Measurements from ENCODE around the gene ZCCHC17.

The ZCCHC17 gene

DNA sequence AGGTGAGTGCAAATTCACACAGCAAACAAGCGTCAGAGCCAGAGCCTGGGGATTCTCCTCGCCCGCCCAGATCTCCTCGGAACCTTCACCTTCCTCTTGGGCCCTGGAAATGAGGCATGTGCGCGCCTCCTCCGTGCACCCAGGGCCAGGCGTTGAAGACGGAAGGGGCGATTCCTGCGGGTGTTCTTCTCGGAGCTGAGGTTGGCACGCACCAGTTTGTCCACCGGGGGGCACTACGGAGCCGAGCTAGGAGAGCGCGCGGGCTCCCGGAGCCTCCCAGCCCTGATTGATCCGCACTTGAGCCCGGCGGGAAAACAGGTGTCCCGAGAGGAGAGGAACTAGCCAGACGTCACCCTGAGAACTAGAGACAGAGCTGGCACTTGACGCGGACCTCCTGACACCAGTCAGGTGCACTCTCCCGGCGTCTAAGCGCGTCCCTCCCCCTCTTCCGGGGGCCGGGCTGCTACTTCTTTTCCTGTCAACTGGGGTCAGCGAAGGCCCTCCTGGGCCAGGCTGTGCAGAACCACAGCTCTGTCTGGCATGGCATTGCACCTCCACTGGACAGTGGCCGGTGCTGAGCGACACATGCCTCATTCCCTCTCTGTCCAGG, 97.9 kb downstream of the ZCCHC17 start:
- DNase-seq (ENCODE audit: low read depth): peak; percentile 64

DNA sequence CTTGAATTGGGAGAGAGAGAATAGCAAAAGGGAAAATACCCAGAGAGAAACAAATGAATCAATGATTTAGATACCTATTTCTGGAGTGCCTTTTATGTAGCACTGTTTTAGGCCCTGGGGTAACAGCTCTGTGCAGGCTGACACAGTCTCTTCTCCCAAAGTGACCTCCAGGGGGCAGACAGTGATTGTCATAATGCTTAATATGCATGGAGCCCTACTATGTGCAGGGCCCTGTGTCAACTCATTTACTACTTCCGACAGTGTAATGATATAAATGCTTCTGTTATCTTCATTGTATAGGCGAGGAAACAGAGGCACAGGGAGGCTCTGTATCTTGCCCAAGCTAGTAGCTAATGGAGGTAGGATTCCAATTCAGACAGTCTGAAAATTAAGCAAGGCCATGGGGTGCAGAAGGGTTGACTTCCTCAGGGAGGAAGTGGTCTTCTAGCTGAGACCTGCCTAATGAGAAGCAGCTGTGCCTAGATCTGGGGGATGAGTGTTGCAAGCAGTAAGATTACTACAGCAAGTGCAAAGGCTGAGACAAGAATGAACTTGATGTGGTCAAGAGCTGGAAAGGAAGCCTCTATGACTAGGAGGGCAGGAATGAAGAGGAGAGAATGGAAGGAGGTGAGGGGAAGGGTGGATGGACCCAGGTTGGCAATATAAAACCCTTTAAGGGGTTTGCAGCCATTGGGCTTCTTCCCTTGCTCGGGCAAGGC, 100.0 kb downstream of the ZCCHC17 start:
- DNase-seq (ENCODE audit: low read depth): no peak

GRCh38 chr1:31397360-31398095, 100.7 kb downstream of the ZCCHC17 start:
- DNase-seq (ENCODE audit: low read depth): no peak

DNA sequence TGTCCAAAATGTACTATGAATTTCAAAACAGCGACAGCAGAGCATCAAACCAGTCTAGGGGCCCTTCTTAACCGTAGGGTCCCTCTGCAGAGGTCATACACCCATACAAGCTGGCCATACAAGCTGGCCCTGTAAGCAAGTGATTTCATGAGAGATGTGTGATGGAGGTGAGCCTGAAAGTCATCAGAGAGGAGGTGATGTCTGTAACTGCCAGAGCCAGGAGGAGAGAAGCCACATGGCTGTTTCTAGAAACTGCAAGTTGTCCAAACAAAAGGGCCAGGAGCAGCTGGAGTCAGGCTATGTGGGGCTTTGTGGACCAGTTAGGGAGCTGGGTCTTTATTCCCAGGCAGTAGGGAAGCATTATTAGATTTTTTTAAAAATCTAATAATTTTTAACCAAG, 101.4 kb downstream of the ZCCHC17 start:
- DNase-seq (ENCODE audit: low read depth): no peak

DNA sequence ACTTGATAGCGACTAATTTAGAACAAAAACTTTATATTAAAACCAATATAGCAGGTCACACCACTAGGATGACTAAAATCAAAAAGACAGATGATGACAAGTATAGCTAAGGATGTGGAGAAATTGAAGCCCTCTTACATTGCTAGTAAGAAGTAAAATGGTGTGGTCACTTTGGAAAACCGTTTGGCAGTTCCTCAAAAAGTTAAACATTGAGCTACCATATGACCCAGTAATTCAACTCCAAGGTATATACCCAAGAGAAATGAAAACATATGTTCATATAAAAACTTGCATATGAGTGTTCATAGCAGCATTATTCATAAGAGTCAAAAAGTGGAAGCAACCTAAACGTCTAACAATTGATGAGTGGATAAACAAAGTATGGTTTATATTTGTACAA, 103.1 kb downstream of the ZCCHC17 start:
- DNase-seq (ENCODE audit: low read depth): no peak

- no peak for DNase-seq (ENCODE audit: low read depth)
These were observed 103.6 kb downstream of the ZCCHC17 start for GRCh38 chr1:31400393-31400792.

GRCh38 chr1:31401241-31401640, 104.4 kb downstream of the ZCCHC17 start:
- no peak for DNase-seq (ENCODE audit: low read depth)

DNA sequence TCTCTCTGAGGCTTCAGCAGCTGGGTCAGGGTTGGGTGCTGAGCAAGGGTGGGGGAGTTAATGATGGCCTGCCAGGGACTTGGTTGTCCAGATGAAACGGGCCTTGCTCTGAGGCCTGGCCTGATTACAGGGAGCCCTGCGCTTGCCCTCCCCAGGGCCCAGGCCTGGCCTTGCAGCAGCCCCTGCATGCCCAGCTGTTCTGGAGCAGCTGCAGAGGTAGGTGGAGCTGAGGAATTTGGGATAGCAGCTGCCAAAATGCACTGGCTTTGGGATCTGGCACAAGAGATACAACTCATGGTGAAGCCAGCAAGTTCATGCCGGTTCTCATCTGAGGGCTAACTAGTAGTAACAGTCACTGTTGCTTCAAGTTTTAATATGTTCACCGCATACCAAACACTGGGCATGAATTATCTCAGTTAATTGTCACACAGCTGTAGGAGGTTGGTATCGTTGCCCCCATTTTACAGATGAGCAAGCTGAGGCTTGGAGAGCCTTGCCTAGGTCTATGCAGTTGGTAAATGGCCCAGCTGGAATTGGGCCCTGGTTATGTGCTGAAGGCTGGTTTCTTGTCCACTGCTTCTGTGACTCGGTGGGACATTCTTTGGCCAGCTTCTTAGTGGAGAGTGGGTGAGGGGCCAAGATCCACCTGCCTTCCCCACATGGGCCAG, 108.9 kb downstream of the ZCCHC17 start:
- no peak for DNase-seq (ENCODE audit: low read depth)

GRCh38 chr1:31407029-31407626, 110.3 kb downstream of the ZCCHC17 start:
- no peak for DNase-seq (ENCODE audit: low read depth)

- DNase-seq (ENCODE audit: low read depth): no peak
These were observed 112.0 kb downstream of the ZCCHC17 start for GRCh38 chr1:31408788-31409318.

- DNase-seq (ENCODE audit: low read depth): no peak
These were observed 113.4 kb downstream of the ZCCHC17 start for GRCh38 chr1:31409946-31410858.

GRCh38 chr1:31410871-31411270, 114.0 kb downstream of the ZCCHC17 start:
- no peak for DNase-seq (ENCODE audit: low read depth)

DNA sequence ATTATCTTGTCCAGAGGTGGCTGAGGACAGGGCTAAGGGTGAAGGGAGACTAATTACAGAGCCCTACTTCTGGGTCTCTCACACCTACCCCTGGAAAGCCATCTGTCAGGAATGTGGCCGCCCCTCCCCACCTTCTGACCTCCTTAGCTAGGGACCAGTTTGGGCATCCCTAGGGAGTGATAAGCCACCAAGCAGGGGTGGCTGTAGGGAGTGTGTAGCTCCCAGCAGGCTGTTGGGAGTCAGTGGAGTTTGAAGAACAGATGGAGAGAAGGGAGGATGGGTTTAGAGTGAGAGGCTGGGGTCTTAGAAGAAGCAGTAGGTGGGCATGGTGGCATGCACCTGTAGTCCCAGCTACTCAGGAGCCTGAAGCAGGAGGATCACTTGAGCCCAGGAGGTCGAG, 115.4 kb downstream of the ZCCHC17 start:
- DNase-seq (ENCODE audit: low read depth): no peak

- no peak for DNase-seq (ENCODE audit: low read depth)
These were observed 116.0 kb downstream of the ZCCHC17 start, which contains the start of gene SERINC2 for GRCh38 chr1:31412732-31413404. Gene SERINC2 (plus strand): TSS chr1:31413213. CDS start chr1:31413266, 53 bp downstream.

DNA sequence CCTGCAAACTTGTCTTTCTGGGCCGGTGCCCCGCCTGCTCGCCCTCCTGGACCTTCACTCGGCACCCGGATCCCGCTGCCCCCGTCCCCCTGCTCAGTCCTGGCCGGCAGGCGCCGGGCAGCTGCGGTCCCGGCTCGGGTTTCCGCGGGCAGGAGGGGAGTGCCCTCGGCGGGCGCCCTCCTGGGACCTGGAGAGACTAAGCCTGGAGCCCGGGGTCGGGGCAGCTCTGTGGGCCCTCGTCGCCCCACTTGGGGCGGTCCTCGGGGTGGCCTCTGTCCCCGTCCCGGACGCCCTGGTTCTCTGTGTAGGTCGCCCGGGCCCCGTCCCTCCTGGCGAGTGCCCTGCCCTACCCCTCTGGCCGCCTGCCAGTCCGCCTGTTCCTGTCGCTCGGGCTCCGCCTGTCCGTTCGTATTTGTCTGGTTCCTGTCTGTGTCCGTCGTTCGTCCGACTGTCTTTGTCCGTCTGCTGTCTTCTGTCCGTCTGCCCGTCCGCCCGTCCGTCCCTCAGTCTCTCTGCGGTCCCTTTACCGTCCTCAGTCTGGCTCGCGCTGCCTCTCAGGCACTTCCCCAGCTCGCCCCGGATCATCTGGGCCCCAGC, 116.7 kb downstream of the ZCCHC17 start:
- DNase-seq (ENCODE audit: low read depth): no peak
